T47D (cell line): ENCODE measurements around the gene PXT1.

Experiments
- DNase-seq, 2 experiments: peaks; one replicate each; pipeline versions ENCODE4 v3.0.0 to v3.0.0-alpha.2; 2011 to 2012; ENCODE audit warnings: low read depth in 1 of 2, low spot score in 1 of 2
- JUND ChIP-seq: IDR thresholded peaks from 2 replicates; pipeline ENCODE4 v1.6.1; 2012; ENCODE audit warnings: low read depth
- in situ Hi-C: cut with HindIII; loops from 2 replicates; pipeline ENCODE4 v1.10.0; 2016; ENCODE audit warnings: low sequenced_read_pairs, low pct_unique_long_range_greater_than_20kb

PXT1 gene

GRCh38 chr6:36378936-36379335 is 63.7 kb downstream of the PXT1 start:
- in situ Hi-C loops = no loop called here
- DNase-seq = no peak
- no peak for TF ChIP-seq JUND

GRCh38 chr6:36378243-36378920 is 64.3 kb downstream of the PXT1 start:
- in situ Hi-C loops = no loop called here
- no peak for TF ChIP-seq JUND
- DNase-seq = no peak

GRCh38 chr6:36377594-36377993 is 65.1 kb downstream of the PXT1 start:
- in situ Hi-C loops = no loop called here
- no peak for TF ChIP-seq JUND
- no peak for DNase-seq

GRCh38 chr6:36376742-36377141 is 65.9 kb downstream of the PXT1 start:
- DNase-seq = no peak
- in situ Hi-C loops = no loop called here
- no peak for TF ChIP-seq JUND

GRCh38 chr6:36376183-36376582 is 66.5 kb downstream of the PXT1 start:
- in situ Hi-C loops = no loop called here
- DNase-seq = no peak
- no peak for TF ChIP-seq JUND

GRCh38 chr6:36375644-36376155 is 67.0 kb downstream of the PXT1 start:
- TF ChIP-seq JUND = no peak
- in situ Hi-C loops = no loop called here
- DNase-seq = no peak

GRCh38 chr6:36374972-36375371 is 67.7 kb downstream of the PXT1 start:
- in situ Hi-C loops = no loop called here
- DNase-seq = no peak
- no peak for TF ChIP-seq JUND

GRCh38 chr6:36374194-36374593 is 68.5 kb downstream of the PXT1 start:
- no peak for TF ChIP-seq JUND
- in situ Hi-C loops = no loop called here
- no peak for DNase-seq

- in situ Hi-C loops = no loop called here
- peak in 1 of 2 experiments; percentile 57 for DNase-seq
- no peak for TF ChIP-seq JUND
Observed at GRCh38 chr6:36373368-36374019, 69.2 kb downstream of the PXT1 start.

- in situ Hi-C loops = no loop called here
- DNase-seq = no peak
Observed at GRCh38 chr6:36372088-36372487, 70.6 kb downstream of the PXT1 start.

GRCh38 chr6:36371211-36371610 is 71.4 kb downstream of the PXT1 start:
- no peak for DNase-seq
- in situ Hi-C loops = no loop called here
- TF ChIP-seq JUND = no peak

More at GRCh38 chr6:36372088-36372487, 70.6 kb downstream of the PXT1 start:
- TF ChIP-seq JUND = no peak

- TF ChIP-seq JUND = no peak
- in situ Hi-C loops = no loop called here
- DNase-seq = no peak
Observed at GRCh38 chr6:36370638-36371037, 72.0 kb downstream of the PXT1 start.
